ENCODE measurements around the gene TPK1.
"Not testable (repeated sequence)": the region's sequence is repeated elsewhere in the genome, so short reads cannot be mapped to it uniquely, and the experiment has no call there.

The TPK1 gene

GRCh38 chr7:144784441-144784840, 51.4 kb downstream of the TPK1 start:
- 100% methylated on average over 1 of the region's 2 CpGs; no CpG with 5 or more reads in 1 of the 2 experiments for WGBS, 2 experiments
- Histone ChIP-seq H3K4me1 (ENCODE audit: control insufficient read depth, insufficient read depth, low read length) (no peaks in the 10 kb centered on the region), H3K4me3 (ENCODE audit: insufficient read depth, low read depth, low read length) (no peak overlapping the region)

DNA sequence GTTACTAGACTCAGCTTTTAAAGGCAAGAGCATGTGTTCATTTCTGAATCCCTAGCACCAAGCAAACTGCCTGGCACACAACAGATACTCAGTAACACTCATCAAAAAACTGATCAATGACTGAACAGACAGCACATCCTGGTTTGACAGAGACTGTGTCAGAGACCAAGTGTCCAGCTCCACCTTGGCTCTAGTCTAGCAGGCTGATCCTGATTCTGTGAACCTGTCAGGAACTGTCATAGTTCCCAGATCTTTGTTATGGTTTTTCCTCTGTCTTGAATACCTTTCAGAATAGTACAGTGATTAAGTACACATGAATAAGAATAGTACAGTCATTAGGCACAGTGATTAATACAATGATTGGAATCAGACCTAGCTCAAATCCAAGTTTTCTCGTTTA, 53.0 kb downstream of the TPK1 start:
- WGBS, 2 experiments = 40% methylated on average over 1 of the region's 1 CpG; no CpG with 5 or more reads in 1 of the 2 experiments
- Histone ChIP-seq H3K4me3 (ENCODE audit: insufficient read depth, low read depth, low read length) (no peak overlapping the region), H3K27me3 (ENCODE audit: control insufficient read depth, insufficient read depth, low read length, poor library complexity, severe bottlenecking) (no peaks in the 10 kb centered on the region), H3K36me3 (ENCODE audit: control insufficient read depth, insufficient read depth, low read length) (no peaks in the 10 kb centered on the region), H3K9me3 (ENCODE audit: control insufficient read depth, low read length) (no peaks in the 10 kb centered on the region), H3K27ac (ENCODE audit: insufficient read depth, low read depth, low read length, poor library complexity, severe bottlenecking) (no peak overlapping the region), H3K4me1 (ENCODE audit: control insufficient read depth, insufficient read depth, low read length) (no peaks in the 10 kb centered on the region)

More at GRCh38 chr7:144784441-144784840, 51.4 kb downstream of the TPK1 start:
- no peaks in the 10 kb centered on the region for H3K36me3 ChIP-seq (ENCODE audit: control insufficient read depth, insufficient read depth, low read length)
- no peaks in the 10 kb centered on the region for H3K9me3 ChIP-seq (ENCODE audit: control insufficient read depth, low read length)
- no peaks in the 10 kb centered on the region for H3K27me3 ChIP-seq (ENCODE audit: control insufficient read depth, insufficient read depth, low read length, poor library complexity, severe bottlenecking)
- H3K27ac ChIP-seq (ENCODE audit: insufficient read depth, low read depth, low read length, poor library complexity, severe bottlenecking) = no peak overlapping the region

GRCh38 chr7:144780071-144780608, 55.7 kb downstream of the TPK1 start:
- 84 to 94% methylated on average over 2 to 4 of the region's 4 CpGs for WGBS, 2 experiments
- H3K27me3 ChIP-seq (ENCODE audit: control insufficient read depth, insufficient read depth, low read length, poor library complexity, severe bottlenecking) = no peaks in the 10 kb centered on the region
- H3K27ac ChIP-seq (ENCODE audit: insufficient read depth, low read depth, low read length, poor library complexity, severe bottlenecking) = no peak overlapping the region
- no peaks in the 10 kb centered on the region for H3K9me3 ChIP-seq (ENCODE audit: control insufficient read depth, low read length)
- no peaks in the 10 kb centered on the region for H3K36me3 ChIP-seq (ENCODE audit: control insufficient read depth, insufficient read depth, low read length)
- no peak overlapping the region for H3K4me3 ChIP-seq (ENCODE audit: insufficient read depth, low read depth, low read length)
- no peaks in the 10 kb centered on the region for H3K4me1 ChIP-seq (ENCODE audit: control insufficient read depth, insufficient read depth, low read length)

DNA sequence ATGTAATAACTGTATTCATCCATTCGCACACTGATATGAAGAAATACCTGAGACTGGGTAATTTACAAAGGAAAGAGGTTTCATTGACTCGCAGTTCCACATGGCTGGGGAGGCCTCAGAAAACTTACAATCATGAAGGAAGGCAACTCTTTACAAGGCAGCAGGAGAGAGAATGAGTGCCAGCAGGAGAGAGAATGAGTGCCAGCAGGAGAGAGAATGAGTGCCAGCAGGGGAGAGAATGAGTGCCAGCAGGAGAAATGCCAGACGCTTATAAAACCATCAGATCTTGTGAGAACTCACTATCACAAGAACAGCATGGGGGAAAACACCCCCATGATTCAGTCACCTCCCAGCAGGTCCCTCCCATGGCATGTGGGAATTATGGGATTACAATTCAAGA, 58.0 kb downstream of the TPK1 start:
- H3K4me3 ChIP-seq (ENCODE audit: insufficient read depth, low read depth, low read length); H3K36me3 ChIP-seq (ENCODE audit: control insufficient read depth, insufficient read depth, low read length); H3K4me1 ChIP-seq (ENCODE audit: control insufficient read depth, insufficient read depth, low read length); H3K27me3 ChIP-seq (ENCODE audit: control insufficient read depth, insufficient read depth, low read length, poor library complexity, severe bottlenecking); H3K27ac ChIP-seq (ENCODE audit: insufficient read depth, low read depth, low read length, poor library complexity, severe bottlenecking); H3K9me3 ChIP-seq (ENCODE audit: control insufficient read depth, low read length): not testable (repeated sequence)
- 86 to 93% methylated on average over 3 of the region's 3 CpGs for WGBS, 2 experiments

- Histone ChIP-seq H3K4me3 (ENCODE audit: insufficient read depth, low read depth, low read length) (no peak overlapping the region), H3K4me1 (ENCODE audit: control insufficient read depth, insufficient read depth, low read length) (no peaks in the 10 kb centered on the region), H3K27ac (ENCODE audit: insufficient read depth, low read depth, low read length, poor library complexity, severe bottlenecking) (no peak overlapping the region), H3K36me3 (ENCODE audit: control insufficient read depth, insufficient read depth, low read length) (no peaks in the 10 kb centered on the region), H3K9me3 (ENCODE audit: control insufficient read depth, low read length) (no peaks in the 10 kb centered on the region), H3K27me3 (ENCODE audit: control insufficient read depth, insufficient read depth, low read length, poor library complexity, severe bottlenecking) (no peaks in the 10 kb centered on the region)
- WGBS, 2 experiments = 94 to 95% methylated on average over 3 of the region's 3 CpGs
Measured at GRCh38 chr7:144777005-144777839, 58.6 kb downstream of the TPK1 start.

- no peaks in the 10 kb centered on the region for H3K27me3 ChIP-seq (ENCODE audit: control insufficient read depth, insufficient read depth, low read length, poor library complexity, severe bottlenecking)
- WGBS, 2 experiments = 91 to 94% methylated on average over 4 of the region's 4 CpGs
- H3K27ac ChIP-seq (ENCODE audit: insufficient read depth, low read depth, low read length, poor library complexity, severe bottlenecking) = no peak overlapping the region
- no peaks in the 10 kb centered on the region for H3K4me1 ChIP-seq (ENCODE audit: control insufficient read depth, insufficient read depth, low read length)
- no peak overlapping the region for H3K4me3 ChIP-seq (ENCODE audit: insufficient read depth, low read depth, low read length)
- H3K9me3 ChIP-seq (ENCODE audit: control insufficient read depth, low read length) = no peaks in the 10 kb centered on the region
- H3K36me3 ChIP-seq (ENCODE audit: control insufficient read depth, insufficient read depth, low read length) = no peaks in the 10 kb centered on the region
Measured at GRCh38 chr7:144776447-144776846, 59.4 kb downstream of the TPK1 start.

- Histone ChIP-seq H3K27ac (ENCODE audit: insufficient read depth, low read depth, low read length, poor library complexity, severe bottlenecking) (no peak overlapping the region), H3K4me1 (ENCODE audit: control insufficient read depth, insufficient read depth, low read length) (no peaks in the 10 kb centered on the region), H3K27me3 (ENCODE audit: control insufficient read depth, insufficient read depth, low read length, poor library complexity, severe bottlenecking) (no peaks in the 10 kb centered on the region), H3K4me3 (ENCODE audit: insufficient read depth, low read depth, low read length) (no peak overlapping the region), H3K36me3 (ENCODE audit: control insufficient read depth, insufficient read depth, low read length) (no peaks in the 10 kb centered on the region), H3K9me3 (ENCODE audit: control insufficient read depth, low read length) (no peaks in the 10 kb centered on the region)
- WGBS, 2 experiments = 80 to 87% methylated on average over 2 of the region's 2 CpGs
Measured at GRCh38 chr7:144775749-144776148, 60.1 kb downstream of the TPK1 start.

- no peaks in the 10 kb centered on the region for H3K9me3 ChIP-seq (ENCODE audit: control insufficient read depth, low read length)
Measured at GRCh38 chr7:144771927-144772326, 63.9 kb downstream of the TPK1 start.

DNA sequence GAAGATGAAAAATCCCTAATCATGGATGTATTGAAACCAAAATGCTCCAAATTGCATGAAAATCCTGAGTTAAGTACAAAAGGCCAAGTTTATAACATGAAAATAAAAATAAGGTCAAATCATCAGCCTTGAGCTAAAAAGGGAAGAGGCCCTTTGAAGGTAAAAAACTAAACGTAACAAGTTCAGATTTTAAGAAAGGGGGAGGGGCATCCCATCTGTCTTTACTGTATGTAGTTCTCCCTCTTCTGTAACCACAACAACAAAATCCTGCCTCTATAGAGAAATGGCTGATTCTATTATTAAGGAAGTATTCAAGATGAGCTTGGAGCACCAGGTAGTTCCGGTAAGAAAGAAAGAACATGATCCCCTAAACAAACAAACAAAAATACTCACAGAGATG, 64.7 kb downstream of the TPK1 start:
- no peaks in the 10 kb centered on the region for H3K36me3 ChIP-seq (ENCODE audit: control insufficient read depth, insufficient read depth, low read length)
- no peaks in the 10 kb centered on the region for H3K4me1 ChIP-seq (ENCODE audit: control insufficient read depth, insufficient read depth, low read length)
- no peaks in the 10 kb centered on the region for H3K9me3 ChIP-seq (ENCODE audit: control insufficient read depth, low read length)
- H3K4me3 ChIP-seq (ENCODE audit: insufficient read depth, low read depth, low read length) = no peak overlapping the region
- H3K27ac ChIP-seq (ENCODE audit: insufficient read depth, low read depth, low read length, poor library complexity, severe bottlenecking) = no peak overlapping the region
- 83% methylated on average over 2 of the region's 2 CpGs; no CpG with 5 or more reads in 1 of the 2 experiments for WGBS, 2 experiments
- H3K27me3 ChIP-seq (ENCODE audit: control insufficient read depth, insufficient read depth, low read length, poor library complexity, severe bottlenecking) = no peaks in the 10 kb centered on the region

More at GRCh38 chr7:144771927-144772326, 63.9 kb downstream of the TPK1 start:
- 92 to 100% methylated on average over 2 of the region's 2 CpGs for WGBS, 2 experiments
- Histone ChIP-seq H3K27me3 (ENCODE audit: control insufficient read depth, insufficient read depth, low read length, poor library complexity, severe bottlenecking) (no peaks in the 10 kb centered on the region), H3K4me3 (ENCODE audit: insufficient read depth, low read depth, low read length) (no peak overlapping the region), H3K27ac (ENCODE audit: insufficient read depth, low read depth, low read length, poor library complexity, severe bottlenecking) (no peak overlapping the region), H3K36me3 (ENCODE audit: control insufficient read depth, insufficient read depth, low read length) (no peaks in the 10 kb centered on the region), H3K4me1 (ENCODE audit: control insufficient read depth, insufficient read depth, low read length) (no peaks in the 10 kb centered on the region)

- no peak overlapping the region for H3K27ac ChIP-seq (ENCODE audit: insufficient read depth, low read depth, low read length, poor library complexity, severe bottlenecking)
- WGBS, 2 experiments = 82 to 83% methylated on average over 2 of the region's 2 CpGs
- no peaks in the 10 kb centered on the region for H3K36me3 ChIP-seq (ENCODE audit: control insufficient read depth, insufficient read depth, low read length)
- H3K9me3 ChIP-seq (ENCODE audit: control insufficient read depth, low read length) = no peaks in the 10 kb centered on the region
- no peak overlapping the region for H3K4me3 ChIP-seq (ENCODE audit: insufficient read depth, low read depth, low read length)
- no peaks in the 10 kb centered on the region for H3K27me3 ChIP-seq (ENCODE audit: control insufficient read depth, insufficient read depth, low read length, poor library complexity, severe bottlenecking)
- no peaks in the 10 kb centered on the region for H3K4me1 ChIP-seq (ENCODE audit: control insufficient read depth, insufficient read depth, low read length)
Measured at GRCh38 chr7:144769352-144769751, 66.5 kb downstream of the TPK1 start.
